GM19193 (cell line): Measurements from ENCODE around the gene CYP46A1.

Experiments used
- POLR2A ChIP-seq: IDR thresholded peaks from 4 replicates; pipeline ENCODE4 v1.6.1; 2011; ENCODE audit not compliant: insufficient read depth, insufficient read length; ENCODE audit errors: extremely low read depth

The CYP46A1 gene

DNA sequence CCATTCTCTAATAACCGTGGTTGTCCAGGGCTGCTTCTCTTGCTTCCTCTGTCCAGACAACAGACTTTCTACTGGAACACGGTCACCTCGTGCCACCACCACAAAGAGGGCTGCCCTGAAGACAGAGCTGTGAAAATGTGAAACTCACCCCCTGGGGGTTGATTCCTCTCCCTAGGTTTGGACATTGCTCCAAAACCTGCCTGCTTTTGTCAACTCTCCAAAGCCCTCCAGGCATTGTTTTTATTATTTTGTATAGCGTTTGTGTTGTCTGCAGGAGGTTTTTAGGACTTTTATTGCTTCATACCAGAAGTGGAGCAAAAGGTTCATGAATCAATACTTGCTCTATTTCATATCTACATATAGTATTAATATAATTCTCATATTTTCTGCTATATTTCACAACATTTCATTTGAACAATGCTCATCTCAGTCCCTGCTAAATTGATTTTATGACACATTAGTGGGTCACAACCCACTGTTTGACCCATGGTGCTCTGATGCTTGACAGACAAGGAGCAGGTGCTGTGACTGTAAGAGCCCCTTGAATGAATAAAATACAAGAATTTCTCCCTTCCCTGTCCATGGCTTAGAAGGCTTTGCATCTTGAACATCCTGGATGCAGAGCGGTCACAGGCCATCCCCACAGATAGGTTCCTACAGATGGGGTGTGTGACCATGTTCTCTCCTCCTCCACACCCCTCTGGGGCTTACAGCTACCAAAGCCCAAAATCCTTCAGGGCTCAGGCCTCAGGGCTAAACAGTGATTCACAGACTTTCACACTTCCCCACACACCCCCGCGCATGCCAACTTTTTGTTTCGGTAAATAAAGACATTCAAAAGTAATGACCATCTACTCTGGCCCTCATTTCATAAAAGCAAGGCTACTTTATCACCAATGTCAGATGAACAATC is 88.5 kb downstream of the CYP46A1 start:
- TF ChIP-seq POLR2A: no peak

DNA sequence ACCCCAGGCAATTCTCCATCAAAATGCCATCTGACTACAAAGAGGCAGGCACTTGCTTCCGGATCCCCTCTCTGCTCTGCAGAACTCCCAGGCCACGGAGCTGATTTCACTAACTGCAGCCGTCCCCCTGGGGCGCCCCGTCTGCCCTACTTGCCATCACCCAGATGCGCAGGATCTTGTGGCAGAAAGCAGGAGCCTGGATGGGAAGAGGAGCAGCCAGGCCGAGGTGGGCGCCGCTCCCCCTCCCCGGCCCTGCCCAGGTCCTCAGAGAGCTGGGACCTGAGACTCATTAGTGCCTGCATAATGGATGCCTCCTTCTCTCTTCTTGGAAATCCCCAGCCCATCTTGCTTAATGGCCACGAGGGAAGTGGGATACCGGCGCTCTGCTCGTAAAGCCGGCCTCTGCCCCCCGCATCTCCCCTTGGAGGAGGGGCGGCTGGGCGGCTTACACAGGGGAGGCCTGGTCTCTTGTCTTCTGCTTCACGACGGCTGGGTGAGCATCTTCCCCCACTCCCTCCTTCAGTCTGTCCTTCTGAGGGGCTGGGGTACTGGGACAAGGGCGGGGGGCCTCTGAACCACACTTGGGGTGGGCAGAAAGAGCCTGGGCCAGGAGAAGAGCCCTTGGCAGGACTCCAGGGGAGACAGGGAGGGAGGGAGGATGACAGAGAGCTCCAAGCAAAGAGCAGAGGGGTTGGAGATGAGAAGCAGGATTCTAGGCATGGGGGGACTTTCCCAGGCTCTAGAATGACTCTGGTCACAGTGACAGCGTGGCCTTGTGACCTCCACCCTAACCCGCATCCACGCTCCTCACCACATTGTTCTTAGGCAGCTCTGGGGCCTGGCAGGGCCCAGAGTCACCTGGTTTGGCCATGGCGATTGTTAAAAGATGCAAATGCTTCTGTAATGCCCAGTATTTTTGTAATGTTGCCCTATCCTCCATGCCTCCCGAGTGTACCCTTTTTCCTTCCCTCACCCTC is 89.7 kb downstream of the CYP46A1 start:
- no peak for TF ChIP-seq POLR2A

DNA sequence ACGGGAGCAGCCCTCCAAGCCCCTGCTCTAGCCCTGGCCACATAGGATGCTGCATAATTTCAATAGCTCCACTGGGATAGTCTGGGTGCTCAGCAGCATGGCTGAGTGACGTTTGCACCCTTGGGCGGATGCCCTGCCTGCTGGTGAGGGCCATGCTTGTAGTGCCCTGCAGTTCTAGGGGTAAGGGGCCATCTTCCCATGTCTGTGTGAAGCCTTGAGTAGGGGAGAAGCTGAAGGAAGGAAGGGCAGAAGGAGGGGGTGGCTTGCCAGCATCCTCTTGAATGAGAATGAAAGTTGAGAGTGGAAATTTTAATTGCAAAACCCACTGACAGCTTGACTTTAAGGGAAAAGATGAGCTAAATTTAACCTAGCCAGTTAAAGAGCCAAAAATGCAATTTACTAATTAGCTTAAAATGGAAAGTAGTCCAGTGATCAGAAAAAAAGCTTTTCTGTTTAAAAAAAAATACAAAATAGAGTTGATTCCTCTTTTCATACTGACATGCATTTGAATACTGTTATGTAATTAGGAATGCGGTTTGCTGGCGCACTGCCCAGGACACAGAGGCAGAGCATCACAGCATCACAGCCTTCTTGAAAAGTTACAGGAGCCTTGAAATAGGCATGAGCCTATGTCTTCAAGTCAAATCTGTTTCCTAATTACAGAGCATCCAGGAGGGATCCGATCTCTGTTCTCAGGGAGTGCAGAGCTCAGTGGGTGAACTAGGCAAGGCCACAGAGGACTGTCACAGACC is 90.6 kb downstream of the CYP46A1 start:
- TF ChIP-seq POLR2A: no peak

DNA sequence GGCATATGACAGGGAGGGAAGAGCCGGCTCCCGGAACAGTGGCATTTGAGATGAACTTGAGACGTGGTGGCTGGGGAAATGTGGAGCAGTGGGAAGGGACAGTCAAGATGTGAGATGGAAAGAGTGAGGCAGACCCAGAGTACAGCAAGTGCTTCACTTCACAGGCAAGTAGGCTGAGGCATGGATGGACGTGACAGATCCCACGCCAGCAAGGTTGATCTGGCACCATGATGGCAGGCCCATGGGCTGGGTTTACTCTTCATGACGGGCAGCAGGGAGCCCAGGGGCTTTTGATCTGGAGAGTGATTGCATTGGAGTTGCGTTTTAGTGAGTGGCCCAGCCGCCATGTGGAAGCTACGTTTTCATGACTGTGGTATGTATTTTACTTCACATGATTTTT is 91.3 kb downstream of the CYP46A1 start:
- TF ChIP-seq POLR2A: no peak
